K562 (cell line): ENCODE measurements around the gene RAB31. TPM values are rescaled to one million over a fixed set of nuclear protein-coding genes. Genes with fewer than 3 reads are reported as not detected.

ENCODE experiments used
- CBFA2T2 ChIP-seq: fragments of 450-650 bp; conservative IDR thresholded peaks from 2 replicates; pipeline ENCODE4 v1.6.1; 2017; ENCODE audit warnings: mild to moderate bottlenecking
- CC2D1A ChIP-seq: fragments of 450-650 bp; IDR thresholded peaks from 2 replicates; pipeline ENCODE4 v1.6.1; 2017; ENCODE audit warnings: mild to moderate bottlenecking
- ETS2 ChIP-seq: IDR thresholded peaks from 2 replicates; pipeline ENCODE4 v1.6.1; 2016; ENCODE audit warnings: borderline replicate concordance, missing genetic modification characterization, mild to moderate bottlenecking, moderate library complexity, missing compliant biosample characterization; ENCODE audit not compliant: poor library complexity, severe bottlenecking
- HNRNPH1 ChIP-seq: fragments of 200-400 bp; formaldehyde crosslinking; optimal IDR thresholded peaks from 2 replicates; pipeline ENCODE3; 2017; ENCODE audit warnings: low read depth, mild to moderate bottlenecking, low read length, moderate library complexity
- MCM5 ChIP-seq: fragments of 450-650 bp; IDR thresholded peaks from 2 replicates; pipeline ENCODE4 v1.6.1; 2016; ENCODE audit warnings: low read depth
- ZNF133 ChIP-seq: fragments of 250-450 bp; sonication (Bioruptor Pico); IDR thresholded peaks from 2 replicates; pipeline ENCODE4 v1.4.0; 2020; ENCODE audit warnings: mild to moderate bottlenecking
- ZNF77 ChIP-seq: fragments of 250-450 bp; sonication (Bioruptor Pico); IDR thresholded peaks from 2 replicates; pipeline ENCODE4 v1.5.0; 2020
- polyA plus RNA-seq, 8 experiments: library from polyadenylated mRNA; depleted of rRNA in 4 of 8; stranded (reverse) in 5 of 8; unstranded in 3 of 8; fragments of >200 nt; fragmentation: Nextera tagmentation in 2 of 8; fragmentation: Illumina TruSeq in 1 of 8; extraction: Ambion mirVana in 2 of 8; extraction: Trizol in 1 of 8; gene quantifications; 2 replicates each; pipeline versions ENCODE4 v1.2.1 to v1.2.3, GENCODE V29; 2011 to 2014; ENCODE audit warnings: inconsistent platforms in 1 of 8, missing spikeins in 1 of 8
- total RNA-seq, 7 experiments: library from RNA; depleted of rRNA in 6 of 7; stranded (reverse); fragments of >200 nt in 6 of 7; fragmentation: Illumina TruSeq in 2 of 7; extraction: Trizol in 2 of 7; gene quantifications; 2 replicates each; pipeline versions ENCODE4 v1.2.1 to v1.2.3, GENCODE V29; 2011 to 2021; ENCODE audit warnings: low replicate concordance in 1 of 7
- TF ChIP-seq, protein P1 (sequence below), 2 experiments: fragments of 450-650 bp; formaldehyde crosslinking in 1 of 2; IDR thresholded peaks; 2 replicates each; pipeline versions ENCODE4 v1.4.0 to v1.6.1; 2014 to 2020; ENCODE audit warnings: mild to moderate bottlenecking in 2 of 2, borderline replicate concordance in 1 of 2, low read depth in 1 of 2
- TF ChIP-seq, protein P2 (sequence below): fragments of 450-650 bp; formaldehyde crosslinking; IDR thresholded peaks from 2 replicates; pipeline ENCODE4 v1.4.0; 2020; ENCODE audit warnings: mild to moderate bottlenecking, mixed read lengths

RAB31 gene
- total and polyA plus RNA-seq, 9 of the 15 experiments (the other 6 are each of a cell fraction or from before 2014, with no cell fraction given): 20.7 to 70.4 (median 41.3) TPM

DNA sequence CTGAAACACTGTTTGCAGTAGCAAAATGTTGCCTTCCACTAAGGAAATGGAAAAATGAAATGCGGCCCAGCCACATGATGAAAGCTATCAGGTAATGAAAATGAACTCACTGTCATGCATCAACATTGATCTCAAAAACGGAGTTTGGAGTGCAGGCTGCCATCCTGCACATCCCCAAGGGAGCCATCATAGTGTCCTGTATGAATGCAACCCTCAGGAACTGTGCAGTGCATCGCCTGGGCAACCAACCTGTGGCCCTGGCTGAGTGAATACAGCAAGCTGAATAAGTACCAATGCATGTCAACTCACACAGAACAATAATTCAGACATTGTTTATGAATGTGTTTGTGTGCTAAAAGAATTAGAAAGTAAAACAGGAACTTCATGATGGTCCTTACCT is 154.6 kb downstream of the RAB31 start (continued):
- TF ChIP-seq, protein P1, sequence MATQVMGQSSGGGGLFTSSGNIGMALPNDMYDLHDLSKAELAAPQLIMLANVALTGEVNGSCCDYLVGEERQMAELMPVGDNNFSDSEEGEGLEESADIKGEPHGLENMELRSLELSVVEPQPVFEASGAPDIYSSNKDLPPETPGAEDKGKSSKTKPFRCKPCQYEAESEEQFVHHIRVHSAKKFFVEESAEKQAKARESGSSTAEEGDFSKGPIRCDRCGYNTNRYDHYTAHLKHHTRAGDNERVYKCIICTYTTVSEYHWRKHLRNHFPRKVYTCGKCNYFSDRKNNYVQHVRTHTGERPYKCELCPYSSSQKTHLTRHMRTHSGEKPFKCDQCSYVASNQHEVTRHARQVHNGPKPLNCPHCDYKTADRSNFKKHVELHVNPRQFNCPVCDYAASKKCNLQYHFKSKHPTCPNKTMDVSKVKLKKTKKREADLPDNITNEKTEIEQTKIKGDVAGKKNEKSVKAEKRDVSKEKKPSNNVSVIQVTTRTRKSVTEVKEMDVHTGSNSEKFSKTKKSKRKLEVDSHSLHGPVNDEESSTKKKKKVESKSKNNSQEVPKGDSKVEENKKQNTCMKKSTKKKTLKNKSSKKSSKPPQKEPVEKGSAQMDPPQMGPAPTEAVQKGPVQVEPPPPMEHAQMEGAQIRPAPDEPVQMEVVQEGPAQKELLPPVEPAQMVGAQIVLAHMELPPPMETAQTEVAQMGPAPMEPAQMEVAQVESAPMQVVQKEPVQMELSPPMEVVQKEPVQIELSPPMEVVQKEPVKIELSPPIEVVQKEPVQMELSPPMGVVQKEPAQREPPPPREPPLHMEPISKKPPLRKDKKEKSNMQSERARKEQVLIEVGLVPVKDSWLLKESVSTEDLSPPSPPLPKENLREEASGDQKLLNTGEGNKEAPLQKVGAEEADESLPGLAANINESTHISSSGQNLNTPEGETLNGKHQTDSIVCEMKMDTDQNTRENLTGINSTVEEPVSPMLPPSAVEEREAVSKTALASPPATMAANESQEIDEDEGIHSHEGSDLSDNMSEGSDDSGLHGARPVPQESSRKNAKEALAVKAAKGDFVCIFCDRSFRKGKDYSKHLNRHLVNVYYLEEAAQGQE (IDR thresholded peaks at IDR 0.05; ENCODE audit: borderline replicate concordance): no peak
- TF ChIP-seq, protein P1 (CRISPR knock-in tag; IDR thresholded peaks at IDR 0.05; ENCODE audit: low read depth): no peak
- TF ChIP-seq ZNF133 (CRISPR knock-in tag): no peak
- no peak for TF ChIP-seq CBFA2T2
- no peak for TF ChIP-seq ZNF77 (CRISPR knock-in tag)
- no peak for TF ChIP-seq ETS2 (tag)
- no peak for TF ChIP-seq CC2D1A
- no peak for TF ChIP-seq HNRNPH1
- TF ChIP-seq, protein P2, sequence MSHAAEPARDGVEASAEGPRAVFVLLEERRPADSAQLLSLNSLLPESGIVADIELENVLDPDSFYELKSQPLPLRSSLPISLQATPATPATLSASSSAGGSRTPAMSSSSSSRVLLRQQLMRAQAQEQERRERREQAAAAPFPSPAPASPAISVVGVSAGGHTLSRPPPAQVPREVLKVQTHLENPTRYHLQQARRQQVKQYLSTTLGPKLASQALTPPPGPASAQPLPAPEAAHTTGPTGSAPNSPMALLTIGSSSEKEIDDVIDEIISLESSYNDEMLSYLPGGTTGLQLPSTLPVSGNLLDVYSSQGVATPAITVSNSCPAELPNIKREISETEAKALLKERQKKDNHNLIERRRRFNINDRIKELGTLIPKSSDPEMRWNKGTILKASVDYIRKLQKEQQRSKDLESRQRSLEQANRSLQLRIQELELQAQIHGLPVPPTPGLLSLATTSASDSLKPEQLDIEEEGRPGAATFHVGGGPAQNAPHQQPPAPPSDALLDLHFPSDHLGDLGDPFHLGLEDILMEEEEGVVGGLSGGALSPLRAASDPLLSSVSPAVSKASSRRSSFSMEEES (CRISPR knock-in tag): no peak
- no peak for TF ChIP-seq MCM5
